GM23248 (cell line): ENCODE results near the gene FADS6. TPM values are rescaled to one million over a fixed set of nuclear protein-coding genes. Genes with fewer than 3 reads are reported as not detected.
A peak's percentile ranks its signal among the peaks of the same experiment; 100 is the strongest.

Source experiments
- DNase-seq: peaks from one replicate; pipeline ENCODE4 v3.0.0-alpha.2; 2015
- H2AFZ ChIP-seq: fragments of 200-600 bp; sonication (generic); 2 replicates; pipeline ENCODE4 v1.6.1; 2016; ENCODE audit warnings: antibody characterized with exemption
- H3F3A ChIP-seq: fragments of 200-600 bp; sonication (generic); 2 replicates; pipeline ENCODE4 v1.6.1; 2016; ENCODE audit warnings: mild to moderate bottlenecking, antibody characterized with exemption, mixed run types; ENCODE audit not compliant: insufficient read depth
- H3K27ac ChIP-seq: fragments of 200-600 bp; sonication (generic); 2 replicates; pipeline ENCODE4 v1.5.1; 2016; ENCODE audit warnings: mild to moderate bottlenecking
- H3K27me3 ChIP-seq: fragments of 200-600 bp; sonication (generic); replicated peaks from 2 replicates; pipeline ENCODE4 v1.6.1; 2016; ENCODE audit warnings: mild to moderate bottlenecking; ENCODE audit not compliant: insufficient read depth
- H3K36me3 ChIP-seq: fragments of 200-600 bp; sonication (generic); 2 replicates; pipeline ENCODE4 v1.6.1; 2016; ENCODE audit warnings: low read depth, mild to moderate bottlenecking
- H3K4me1 ChIP-seq: fragments of 200-600 bp; sonication (generic); 2 replicates; pipeline ENCODE4 v1.6.1; 2016; ENCODE audit warnings: mild to moderate bottlenecking; ENCODE audit not compliant: insufficient read depth
- H3K4me2 ChIP-seq: fragments of 200-600 bp; sonication (generic); one replicate; pipeline ENCODE4 v1.6.1; 2016; ENCODE audit warnings: mild to moderate bottlenecking; ENCODE audit not compliant: unreplicated experiment
- H3K4me3 ChIP-seq: fragments of 200-600 bp; sonication (generic); 2 replicates; pipeline ENCODE4 v1.5.1; 2016; ENCODE audit warnings: mild to moderate bottlenecking
- H3K79me2 ChIP-seq: fragments of 200-600 bp; sonication (generic); 2 replicates; pipeline ENCODE4 v1.6.1; 2016; ENCODE audit warnings: mild to moderate bottlenecking; ENCODE audit not compliant: insufficient read depth
- H3K9ac ChIP-seq: fragments of 200-600 bp; sonication (generic); 2 replicates; pipeline ENCODE4 v1.6.1; 2016; ENCODE audit warnings: mild to moderate bottlenecking
- H3K9me2 ChIP-seq: fragments of 200-600 bp; sonication (generic); 2 replicates; pipeline ENCODE4 v1.6.1; 2016; ENCODE audit warnings: mixed run types, mild to moderate bottlenecking, moderate library complexity; ENCODE audit not compliant: insufficient read depth
- H3K9me3 ChIP-seq: fragments of 200-600 bp; sonication (generic); one replicate; pipeline ENCODE4 v1.6.1; 2017; ENCODE audit warnings: low read depth
- H4K20me1 ChIP-seq: fragments of 200-600 bp; sonication (generic); 2 replicates; pipeline ENCODE4 v1.6.0; 2016; ENCODE audit not compliant: insufficient read depth
- EZH2 ChIP-seq: fragments of 200-600 bp; sonication (generic); IDR thresholded peaks from 2 replicates; pipeline ENCODE4 v1.6.1; 2018; ENCODE audit warnings: antibody characterized with exemption, mild to moderate bottlenecking; ENCODE audit not compliant: insufficient read depth, poor library complexity, severe bottlenecking
- EZH2phosphoT487 ChIP-seq: fragments of 200-600 bp; sonication (generic); IDR thresholded peaks from 2 replicates; pipeline ENCODE4 v1.6.1; 2018; ENCODE audit warnings: antibody characterized with exemption, moderate library complexity, mild to moderate bottlenecking, low read depth; ENCODE audit not compliant: insufficient read depth
- WGBS, 2 experiments: methylation state at CpG; one replicate each; pipeline ENCODE4 v1.1.6; 2015 to 2017; ENCODE audit warnings: low lambda C conversion rate in 2 of 2, low coverage in 1 of 2; ENCODE audit errors: missing lambda C conversion rate in 2 of 2; 5-methylcytosine and 5-hydroxymethylcytosine counted together
- in situ Hi-C: fragments of 300-500 bp; cut with MboI; formaldehyde crosslinking; loops from 2 replicates; pipeline ENCODE4 v1.15.0; 2020
- polyA plus RNA-seq: library from polyadenylated mRNA; unstranded; fragments of >200 nt; fragmentation: Nextera tagmentation; extraction: Ambion mirVana; gene quantifications from 2 replicates; pipeline ENCODE4 v1.2.1, GENCODE V29; 2016
- total RNA-seq: library from RNA; depleted of rRNA; stranded (reverse); fragments of >200 nt; shearing (Covaris generic); gene quantifications from 2 replicates; pipeline ENCODE4 v1.2.3, GENCODE V29; 2014

Gene FADS6
- total and polyA plus RNA-seq, 2 experiments from 2014 or later, result not detected

DNA sequence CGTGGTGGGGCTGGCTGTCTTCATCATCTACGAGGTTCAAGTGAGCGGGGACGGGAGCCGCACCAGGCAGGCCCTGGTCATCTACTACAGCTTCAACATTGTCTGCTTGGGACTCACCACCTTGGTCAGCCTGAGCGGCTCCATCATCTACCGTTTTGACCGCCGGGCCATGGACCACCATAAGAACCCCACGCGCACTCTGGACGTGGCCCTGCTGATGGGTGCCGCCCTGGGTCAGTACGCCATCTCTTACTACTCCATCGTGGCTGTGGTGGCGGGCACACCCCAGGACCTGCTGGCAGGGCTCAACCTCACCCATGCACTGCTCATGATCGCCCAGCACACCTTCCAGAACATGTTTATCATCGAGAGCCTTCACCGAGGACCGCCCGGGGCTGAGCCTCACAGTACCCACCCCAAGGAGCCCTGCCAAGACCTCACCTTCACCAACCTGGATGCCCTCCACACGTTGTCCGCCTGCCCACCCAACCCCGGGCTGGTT, 37.2 kb upstream of the FADS6 start:
- WGBS, 2 experiments, result 70 to 81% methylated on average over 24 of the region's 24 CpGs
- Histone ChIP-seq H3K79me2 (no peaks in the 10 kb centered on the region), H3K36me3 (no peaks in the 10 kb centered on the region), H3K9me2 (no peaks in the 10 kb centered on the region), H3K27me3 (peaks cover 62% of the 10 kb centered on the region), H3K9me3 (no peaks in the 10 kb centered on the region), H3K9ac (no peak overlapping the region), H3F3A (no peaks in the 10 kb centered on the region), H2AFZ (no peak overlapping the region), H3K27ac (no peak overlapping the region), H3K4me1 (no peaks in the 10 kb centered on the region), H3K4me2 (no peak overlapping the region), H3K4me3 (no peak overlapping the region), H4K20me1 (no peaks in the 10 kb centered on the region)
- no peak for DNase-seq
- in situ Hi-C loops, result no loop called here
- TF ChIP-seq EZH2, result no peak
- TF ChIP-seq EZH2phosphoT487, result no peak

DNA sequence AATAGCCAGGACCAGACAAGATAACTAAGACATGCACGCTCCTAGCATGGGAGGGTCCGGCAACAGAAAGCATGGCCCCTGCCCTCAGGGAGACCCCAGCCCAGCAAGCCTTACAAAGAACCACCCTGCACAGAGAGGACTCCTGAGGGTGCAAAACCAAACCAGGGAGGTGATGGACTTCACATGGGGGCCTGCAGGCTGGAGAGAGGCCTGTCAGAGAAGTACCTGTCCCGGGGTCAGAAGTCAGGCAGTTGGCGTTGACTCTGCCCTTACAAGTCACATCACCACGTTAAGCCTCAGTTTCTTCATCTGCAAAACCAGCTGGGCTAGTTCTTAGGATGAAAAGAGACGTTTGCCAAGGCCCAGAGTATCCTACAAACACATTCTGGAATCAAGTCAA, 35.4 kb upstream of the FADS6 start:
- in situ Hi-C loops, result no loop called here
- no peak overlapping the region for H3K9ac ChIP-seq
- no peak overlapping the region for H3K27ac ChIP-seq
- 38 to 46% methylated on average over 6 of the region's 6 CpGs for WGBS, 2 experiments
- H4K20me1 ChIP-seq, result no peaks in the 10 kb centered on the region
- H3K9me3 ChIP-seq, result no peaks in the 10 kb centered on the region
- TF ChIP-seq EZH2phosphoT487, result no peak
- H3F3A ChIP-seq, result no peaks in the 10 kb centered on the region
- no peak overlapping the region for H3K4me3 ChIP-seq
- no peaks in the 10 kb centered on the region for H3K36me3 ChIP-seq
- no peak overlapping the region for H3K4me2 ChIP-seq
- H3K4me1 ChIP-seq, result no peaks in the 10 kb centered on the region
- peaks cover 63% of the 10 kb centered on the region for H3K27me3 ChIP-seq
- H2AFZ ChIP-seq, result no peak overlapping the region
- no peaks in the 10 kb centered on the region for H3K79me2 ChIP-seq
- H3K9me2 ChIP-seq, result no peaks in the 10 kb centered on the region
- DNase-seq, result no peak

DNA sequence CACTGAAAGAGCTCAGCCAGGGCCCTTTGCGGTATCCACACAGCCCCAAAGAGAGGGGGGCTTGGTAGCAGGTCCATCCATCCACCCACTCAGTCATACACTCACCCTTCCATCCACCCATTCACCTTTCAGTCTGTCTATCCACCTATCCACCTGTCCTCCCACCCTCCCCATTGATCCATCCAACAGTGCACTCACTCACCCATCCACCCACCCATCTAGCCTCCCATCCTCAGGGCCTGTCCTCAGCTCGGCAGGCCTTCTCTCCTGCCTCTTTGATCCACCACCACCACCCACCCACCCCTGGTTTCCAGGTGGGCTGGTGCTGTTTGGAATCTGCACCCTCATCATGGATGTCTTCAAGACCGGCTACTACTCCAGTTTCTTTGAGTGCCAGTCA, 31.8 kb upstream of the FADS6 start:
- Histone ChIP-seq H3K27me3 (peaks cover 71% of the 10 kb centered on the region), H3K9me3 (no peaks in the 10 kb centered on the region), H3K9ac (no peak overlapping the region), H2AFZ (no peak overlapping the region), H4K20me1 (no peaks in the 10 kb centered on the region), H3K9me2 (no peaks in the 10 kb centered on the region), H3K36me3 (no peaks in the 10 kb centered on the region), H3K4me2 (no peak overlapping the region), H3K4me3 (no peak overlapping the region), H3K4me1 (no peaks in the 10 kb centered on the region), H3F3A (no peaks in the 10 kb centered on the region), H3K79me2 (no peaks in the 10 kb centered on the region), H3K27ac (no peak overlapping the region)
- TF ChIP-seq EZH2 (no peak), EZH2phosphoT487 (no peak)
- in situ Hi-C loops, result no loop called here
- 39 to 40% methylated on average over 2 to 3 of the region's 3 CpGs for WGBS, 2 experiments
- DNase-seq, result no peak

DNA sequence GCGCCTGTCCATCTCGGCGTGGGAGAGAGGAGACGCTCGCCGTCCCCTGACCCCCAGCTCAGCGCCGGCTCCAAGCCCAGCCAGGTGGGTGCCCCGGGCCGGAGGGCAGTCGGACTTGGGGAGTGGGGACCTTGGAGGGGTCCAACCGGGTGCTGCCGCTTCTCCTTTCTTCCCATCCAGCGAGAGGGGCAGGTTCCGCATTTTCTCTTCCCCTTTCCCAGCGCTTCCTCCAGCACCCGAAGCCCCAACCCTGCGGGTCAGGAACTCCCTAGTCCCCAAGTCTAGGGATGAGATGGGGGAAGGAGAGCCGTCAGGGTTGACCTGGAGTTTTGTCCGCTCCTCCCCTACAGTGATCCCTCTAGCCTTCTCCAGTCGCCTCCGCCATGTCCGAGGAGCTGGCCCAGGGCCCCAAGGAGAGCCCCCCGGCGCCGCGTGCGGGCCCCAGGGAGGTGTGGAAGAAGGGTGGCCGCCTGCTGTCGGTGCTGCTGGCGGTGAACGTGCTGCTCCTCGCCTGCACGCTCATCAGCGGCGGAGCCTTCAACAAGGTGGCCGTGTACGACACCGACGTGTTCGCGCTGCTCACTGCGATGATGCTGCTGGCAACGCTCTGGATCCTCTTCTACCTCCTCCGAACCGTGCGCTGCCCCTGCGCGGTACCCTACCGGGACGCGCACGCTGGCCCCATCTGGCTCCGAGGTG, 31.0 kb upstream of the FADS6 start, which contains the start of gene OTOP2:
OTOP2 (plus strand) TSS at position 24 of the 699 bp plus-strand sequence; CDS start at position 384, 360 bp downstream.
- H3K36me3 ChIP-seq, result no peaks in the 10 kb centered on the region
- no peak within 1 kb of the TSS for H3K9ac ChIP-seq
- H3K4me1 ChIP-seq, result no peaks in the 10 kb centered on the region
- peak within 1 kb of the TSS; percentile 46; the same call in 1 of the 2 replicates for H2AFZ ChIP-seq
- H3K4me3 ChIP-seq, result no peak within 1 kb of the TSS
- peak; percentile 96 for TF ChIP-seq EZH2
- TF ChIP-seq EZH2phosphoT487, result 0 out of 2 replicates have a peak, but pooled peaks have one; percentile 28
- no peaks in the 10 kb centered on the region for H3K79me2 ChIP-seq
- no peaks in the 10 kb centered on the region for H3K9me2 ChIP-seq
- peaks cover 74% of the 10 kb centered on the region for H3K27me3 ChIP-seq
- no peaks in the 10 kb centered on the region for H3F3A ChIP-seq
- H3K9me3 ChIP-seq, result no peaks in the 10 kb centered on the region
- H3K4me2 ChIP-seq, result peak within 1 kb of the TSS; percentile 8
- no peak for DNase-seq
- no peak within 1 kb of the TSS for H3K27ac ChIP-seq
- 2 to 3% methylated on average over 54 of the region's 54 CpGs for WGBS, 2 experiments
- in situ Hi-C loops, result no loop called here
- H4K20me1 ChIP-seq, result no peaks in the 10 kb centered on the region
